Transverse colon (tissue), 4 donors: Measurements from ENCODE around the gene SWT1. TPM values are rescaled to one million over a fixed set of nuclear protein-coding genes. Genes with fewer than 3 reads are reported as not detected.

Experiments used
- DNase-seq: peaks from one replicate; pipeline ENCODE4 v3.0.0-alpha.2; 2019
- H3K27ac ChIP-seq, 4 donors: fragments of 200-600 bp; sonication (generic); 2 replicates each; pipeline ENCODE4 v1.5.1; 2016 to 2018; ENCODE audit warnings: inconsistent platforms in 4 of 4
- H3K27me3 ChIP-seq: fragments of 200-600 bp; sonication (generic); 2 replicates; pipeline ENCODE4 v1.5.1; 2017; ENCODE audit warnings: inconsistent platforms
- H3K36me3 ChIP-seq, 4 donors: fragments of 200-600 bp; sonication (generic); 2 replicates each; pipeline ENCODE4 v1.5.1; 2017 to 2019; ENCODE audit warnings: inconsistent platforms in 4 of 4
- H3K4me1 ChIP-seq, 4 donors: fragments of 200-600 bp; sonication (generic); 2 replicates each; pipeline ENCODE4 v1.5.1; 2017 to 2020; ENCODE audit warnings: inconsistent platforms in 4 of 4
- H3K4me3 ChIP-seq, 4 donors: fragments of 200-600 bp; sonication (generic); 1 replicate in 1 of 4; 2 replicates in 3 of 4; pipeline versions ENCODE4 v1.5.1 to v1.6.1; 2017 to 2019; ENCODE audit warnings: inconsistent platforms in 4 of 4
- H3K9me3 ChIP-seq, 2 donors: fragments of 200-600 bp; sonication (generic); 2 replicates each; pipeline ENCODE4 v1.5.1; 2017 to 2019; ENCODE audit warnings: inconsistent platforms in 2 of 2
- EP300 ChIP-seq: sonication (generic); formaldehyde crosslinking; IDR thresholded peaks from one replicate; pipeline ENCODE4 v1.6.1; 2017; ENCODE audit warnings: antibody characterized with exemption, low read depth
- POLR2A ChIP-seq: fragments of 450-650 bp; IDR thresholded peaks from one replicate; pipeline ENCODE4 v1.6.1; 2016; ENCODE audit warnings: antibody characterized with exemption, mild to moderate bottlenecking, moderate library complexity
- POLR2AphosphoS5 ChIP-seq, 3 donors: sonication (generic); formaldehyde crosslinking; IDR thresholded peaks; one replicate each; pipeline ENCODE4 v1.6.1; 2016; ENCODE audit warnings: antibody characterized with exemption in 3 of 3
- WGBS, 2 donors: methylation state at CpG; one replicate each; pipeline ENCODE4 v1.1.5; 2018; ENCODE audit warnings: low coverage in 1 of 2; 5-methylcytosine and 5-hydroxymethylcytosine counted together
- in situ Hi-C, 4 donors: fragments of 200-750 bp; cut with MboI; loops; one replicate each; pipeline versions ENCODE4 v1.15.0 to v1.15.1; 2017; ENCODE audit warnings: low sequenced_read_pairs in 3 of 4, low pct_ligation_motif_present in 1 of 4, low pct_unique_long_range_greater_than_20kb in 1 of 4
- intact Hi-C: fragments of 100-400 bp; cut with DNase I; formaldehyde crosslinking; loops from one replicate; pipeline ENCODE4 v1.15.1; 2023; ENCODE audit warnings: low total_unique reads
- total RNA-seq, 4 donors: library from RNA; depleted of rRNA; stranded (reverse); fragments of >200 nt; gene quantifications; one replicate each; pipeline ENCODE4 v1.1.0, GENCODE V29; 2016
- TF ChIP-seq, protein P1 (sequence below), 5 experiments: fragments of 200-600 bp in 3 of 5; fragments of 450-650 bp in 2 of 5; sonication (generic) in 3 of 5; IDR thresholded peaks; 1 replicate in 2 of 5; 2 replicates in 3 of 5; pipeline ENCODE4 v1.5.1; 2016 to 2017; ENCODE audit warnings: antibody characterized with exemption in 5 of 5, inconsistent platforms in 3 of 5, mild to moderate bottlenecking in 2 of 5, moderate library complexity in 1 of 5

The SWT1 gene
- total RNA-seq, 4 donors from 2014 or later: 2.8 to 12.3 (median 10.1) TPM

DNA sequence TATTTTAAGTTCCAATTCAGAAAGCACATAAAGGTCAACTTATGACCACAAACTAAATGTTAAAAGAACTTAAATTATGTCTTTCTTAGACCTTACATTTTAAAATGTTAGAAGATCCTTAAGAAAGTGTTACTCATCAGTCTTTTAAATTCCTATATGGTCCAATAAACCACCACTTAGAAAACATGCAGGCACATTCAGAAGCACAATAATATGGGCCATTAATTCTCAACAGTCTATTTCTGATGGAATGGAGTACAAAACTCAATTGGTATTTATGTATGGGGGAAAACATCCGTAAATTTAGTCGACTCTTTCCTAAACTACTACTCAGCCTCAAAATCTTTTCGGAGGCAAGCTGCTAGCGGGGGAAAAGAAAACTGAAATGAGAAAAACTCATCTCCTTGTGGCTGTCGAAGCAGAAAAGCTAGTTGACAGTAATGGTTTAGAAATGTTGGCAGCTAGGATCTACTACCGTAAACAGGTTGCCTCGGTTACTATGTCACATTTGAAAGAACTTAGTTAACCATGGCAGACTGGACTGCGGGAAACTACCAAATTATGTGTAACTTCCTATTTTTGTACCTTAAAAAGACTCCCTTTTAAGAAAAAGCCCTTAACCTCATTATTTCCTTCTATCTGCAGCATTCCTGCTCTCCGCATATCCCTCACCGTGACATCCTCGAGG, 1.2 kb upstream of the SWT1 start:
- no peaks in the 10 kb centered on the region for H3K9me3 ChIP-seq
- H3K4me1 ChIP-seq: peaks cover 6 to 30% (median 18%) of the 10 kb centered on the region in 4 donors
- WGBS, 2 donors: 3 to 6% methylated on average over 9 to 11 of the region's 11 CpGs
- H3K36me3 ChIP-seq: no peaks in the 10 kb centered on the region
- no peaks in the 10 kb centered on the region for H3K27me3 ChIP-seq
- peak overlapping the region; percentile 70 to 95 (median 84) for H3K4me3 ChIP-seq
- no peak for DNase-seq
- in situ Hi-C loops: loop anchor here (10.0 to 25.0 kb wide), 3 partner anchors 159 to 368 kb away; partner anchors contain the start of gene IVNS1ABP (in 1 of the 4)
- TF ChIP-seq, protein P1, sequence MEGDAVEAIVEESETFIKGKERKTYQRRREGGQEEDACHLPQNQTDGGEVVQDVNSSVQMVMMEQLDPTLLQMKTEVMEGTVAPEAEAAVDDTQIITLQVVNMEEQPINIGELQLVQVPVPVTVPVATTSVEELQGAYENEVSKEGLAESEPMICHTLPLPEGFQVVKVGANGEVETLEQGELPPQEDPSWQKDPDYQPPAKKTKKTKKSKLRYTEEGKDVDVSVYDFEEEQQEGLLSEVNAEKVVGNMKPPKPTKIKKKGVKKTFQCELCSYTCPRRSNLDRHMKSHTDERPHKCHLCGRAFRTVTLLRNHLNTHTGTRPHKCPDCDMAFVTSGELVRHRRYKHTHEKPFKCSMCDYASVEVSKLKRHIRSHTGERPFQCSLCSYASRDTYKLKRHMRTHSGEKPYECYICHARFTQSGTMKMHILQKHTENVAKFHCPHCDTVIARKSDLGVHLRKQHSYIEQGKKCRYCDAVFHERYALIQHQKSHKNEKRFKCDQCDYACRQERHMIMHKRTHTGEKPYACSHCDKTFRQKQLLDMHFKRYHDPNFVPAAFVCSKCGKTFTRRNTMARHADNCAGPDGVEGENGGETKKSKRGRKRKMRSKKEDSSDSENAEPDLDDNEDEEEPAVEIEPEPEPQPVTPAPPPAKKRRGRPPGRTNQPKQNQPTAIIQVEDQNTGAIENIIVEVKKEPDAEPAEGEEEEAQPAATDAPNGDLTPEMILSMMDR (IDR thresholded peaks at IDR 0.05): no peak
- TF ChIP-seq POLR2A: no peak
- TF ChIP-seq EP300: no peak
- TF ChIP-seq POLR2AphosphoS5 (IDR thresholded peaks at IDR 0.05): no peak
- intact Hi-C loops: no loop called here
- peak overlapping the region; percentile 97 to 100 (median 98) for H3K27ac ChIP-seq

DNA sequence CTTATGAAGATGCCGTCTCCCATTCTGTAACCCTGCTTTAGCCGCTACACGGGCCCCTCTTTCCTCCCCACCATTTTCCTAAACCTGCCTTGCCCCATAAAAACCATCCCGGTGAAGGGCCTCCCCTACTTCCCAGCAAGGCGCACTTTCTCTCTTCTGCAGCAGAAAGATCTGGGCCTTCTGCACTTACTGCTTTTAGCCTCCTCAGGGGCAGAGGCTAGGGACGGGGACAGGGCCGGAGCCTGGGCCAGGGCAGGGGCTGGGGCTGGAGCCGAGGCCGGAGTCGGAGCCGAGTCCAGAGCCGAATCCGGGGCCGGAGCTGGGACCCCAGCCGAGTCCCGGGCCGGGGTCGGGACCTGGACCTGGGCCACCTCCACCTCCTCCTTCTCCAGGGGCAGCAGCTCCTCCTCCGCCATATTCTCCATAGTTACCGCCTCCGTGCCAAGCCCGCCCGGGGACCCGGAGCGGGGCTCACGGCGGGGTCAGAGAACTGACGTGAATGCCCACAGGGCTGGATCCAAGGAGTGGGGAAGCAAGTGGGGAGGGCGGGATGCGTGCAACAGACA, 596 bp upstream of the SWT1 start:
- Histone ChIP-seq H3K36me3 (no peaks in the 10 kb centered on the region), H3K9me3 (no peaks in the 10 kb centered on the region), H3K27ac (peak overlapping the region; percentile 97 to 100 (median 98)), H3K27me3 (no peaks in the 10 kb centered on the region), H3K4me3 (peak overlapping the region; percentile 70 to 95 (median 84)), H3K4me1 (peaks cover 6 to 30% (median 18%) of the 10 kb centered on the region in 4 donors)
- intact Hi-C loops: no loop called here
- WGBS, 2 donors: 1 to 2% methylated on average over 13 to 30 of the region's 30 CpGs
- no peak for DNase-seq
- TF ChIP-seq POLR2AphosphoS5 (IDR thresholded peaks at IDR 0.05) (no peak), EP300 (no peak), POLR2A (no peak)
- TF ChIP-seq, protein P1 (IDR thresholded peaks at IDR 0.05): no peak
- in situ Hi-C loops: loop anchor here (10.0 to 25.0 kb wide), 3 partner anchors 158 to 369 kb away; partner anchors contain the start of gene IVNS1ABP (in 1 of the 4)

DNA sequence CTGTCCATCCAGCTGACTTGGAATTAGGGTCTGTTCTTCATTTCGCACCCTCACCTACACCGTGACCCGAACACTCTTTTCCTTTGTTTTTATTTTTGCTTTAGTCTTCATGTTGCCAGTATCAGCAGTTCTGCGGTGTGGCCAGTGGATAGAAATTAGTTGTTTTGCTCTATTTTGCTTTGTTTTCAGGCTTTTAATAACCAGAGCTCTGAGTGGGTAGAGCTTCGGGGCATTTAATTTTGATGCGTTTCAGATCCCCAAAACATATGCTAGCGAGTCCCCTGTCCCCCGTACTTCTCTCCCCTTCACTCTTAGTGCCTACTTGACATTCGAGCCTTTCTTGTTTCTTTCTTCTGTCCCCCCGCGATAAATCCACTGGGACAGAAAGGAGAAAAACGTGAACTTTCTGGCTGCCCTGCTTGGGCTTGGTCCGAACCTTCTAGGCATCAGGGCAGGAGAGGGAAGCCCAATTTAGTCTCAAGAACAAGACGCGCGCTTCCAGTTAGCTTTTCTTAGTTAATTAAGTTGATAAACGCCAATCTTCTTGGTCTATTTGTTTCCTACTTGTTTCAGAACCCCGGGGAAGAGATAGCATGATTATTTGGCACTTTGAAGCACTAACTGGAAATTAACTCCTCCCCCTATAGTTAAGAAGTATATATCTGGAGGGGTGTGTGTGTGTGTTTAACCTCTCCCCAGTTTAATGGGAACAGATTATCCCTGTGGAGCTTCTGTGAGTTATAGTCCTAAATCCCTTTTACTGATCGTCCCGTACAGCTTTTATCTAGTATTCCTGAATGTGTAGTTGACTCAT, 839 bp downstream of the SWT1 start:
- WGBS, 2 donors: 0 to 1% methylated on average over 6 to 20 of the region's 20 CpGs

More for the DNA sequence above, 839 bp downstream of the SWT1 start:
- H3K4me3 ChIP-seq: peak overlapping the region; percentile 34 to 95 (median 84)
- TF ChIP-seq POLR2AphosphoS5 (IDR thresholded peaks at IDR 0.05) (no peak), EP300 (no peak)
- TF ChIP-seq, protein P1 (IDR thresholded peaks at IDR 0.05): peak in 1 of 5 experiments; percentile 2
- H3K9me3 ChIP-seq: no peaks in the 10 kb centered on the region
- H3K27me3 ChIP-seq: no peaks in the 10 kb centered on the region
- peak overlapping the region; percentile 97 to 100 (median 98) for H3K27ac ChIP-seq
- peaks cover 6 to 28% (median 17%) of the 10 kb centered on the region in 4 donors for H3K4me1 ChIP-seq
- DNase-seq: no peak
- intact Hi-C loops: no loop called here
- in situ Hi-C loops: loop anchor here (10.0 to 25.0 kb wide), 3 partner anchors 157 to 371 kb away; partner anchors contain the start of gene IVNS1ABP (in 1 of the 4)
- H3K36me3 ChIP-seq: no peaks in the 10 kb centered on the region
